ENCODE measurements around the gene CXCL1.

- TF ChIP-seq EP300 (IDR thresholded peaks at IDR 0.05) (no peak), CTCF (IDR thresholded peaks at IDR 0.05) (no peak), POLR2AphosphoS5 (IDR thresholded peaks at IDR 0.05) (no peak)
Measured at GRCh38 chr4:73897380-73898136, 28.4 kb downstream of the CXCL1 start.

All from esophagus muscularis mucosa (tissue), 4 donors.